ENCODE results near the gene TPPP3.

Gene TPPP3

GRCh38 chr16:67429053-67429798 lies 35.9 kb upstream of the TPPP3 start:
- Histone ChIP-seq H3K36me3 (peaks cover 7% of the 10 kb centered on the region; the same call in 1 of the 2 replicates), H3K4me3 (ENCODE audit: low read depth, low read length) (no peak overlapping the region), H3K27me3 (ENCODE audit: insufficient read depth, low read depth, severe bottlenecking) (no peaks in the 10 kb centered on the region), H3K27ac (peak overlapping the region; percentile 81), H3K9me3 (ENCODE audit: severe bottlenecking) (no peaks in the 10 kb centered on the region)
- TF ChIP-seq CTCF (IDR thresholded peaks at IDR 0.05; ENCODE audit: low read depth, low read length): no peak
- no peak for DNase-seq

GRCh38 chr16:67428146-67428731 lies 34.9 kb upstream of the TPPP3 start:
- Histone ChIP-seq H3K9me3 (ENCODE audit: severe bottlenecking) (no peaks in the 10 kb centered on the region), H3K36me3 (0 out of 2 replicates have a peak, but pooled peaks cover 3% of the 10 kb centered on the region), H3K27ac (peak overlapping the region; percentile 81), H3K27me3 (ENCODE audit: insufficient read depth, low read depth, severe bottlenecking) (no peaks in the 10 kb centered on the region), H3K4me3 (ENCODE audit: low read depth, low read length) (no peak overlapping the region)
- DNase-seq: peak; percentile 92
- peak; percentile 93 for TF ChIP-seq CTCF (IDR thresholded peaks at IDR 0.05; ENCODE audit: low read depth, low read length)

- Histone ChIP-seq H3K27ac (no peak overlapping the region), H3K9me3 (ENCODE audit: severe bottlenecking) (no peaks in the 10 kb centered on the region), H3K36me3 (no peaks in the 10 kb centered on the region), H3K27me3 (ENCODE audit: insufficient read depth, low read depth, severe bottlenecking) (no peaks in the 10 kb centered on the region), H3K4me3 (ENCODE audit: low read depth, low read length) (no peak overlapping the region)
- no peak for DNase-seq
- no peak for TF ChIP-seq CTCF (IDR thresholded peaks at IDR 0.05; ENCODE audit: low read depth, low read length)
Observed at GRCh38 chr16:67426950-67427349, 33.7 kb upstream of the TPPP3 start.

- Histone ChIP-seq H3K27ac (no peak overlapping the region), H3K27me3 (ENCODE audit: insufficient read depth, low read depth, severe bottlenecking) (no peaks in the 10 kb centered on the region), H3K9me3 (ENCODE audit: severe bottlenecking) (no peaks in the 10 kb centered on the region), H3K4me3 (ENCODE audit: low read depth, low read length) (no peak overlapping the region), H3K36me3 (no peaks in the 10 kb centered on the region)
- TF ChIP-seq CTCF (IDR thresholded peaks at IDR 0.05; ENCODE audit: low read depth, low read length): no peak
- DNase-seq: no peak
Observed at GRCh38 chr16:67426022-67426421, 32.7 kb upstream of the TPPP3 start.

GRCh38 chr16:67425580-67425979 lies 32.3 kb upstream of the TPPP3 start:
- no peak for DNase-seq
- H3K9me3 ChIP-seq (ENCODE audit: severe bottlenecking): no peaks in the 10 kb centered on the region
- H3K27ac ChIP-seq: no peak overlapping the region
- H3K36me3 ChIP-seq: no peaks in the 10 kb centered on the region
- TF ChIP-seq CTCF (IDR thresholded peaks at IDR 0.05; ENCODE audit: low read depth, low read length): no peak
- H3K27me3 ChIP-seq (ENCODE audit: insufficient read depth, low read depth, severe bottlenecking): no peaks in the 10 kb centered on the region
- H3K4me3 ChIP-seq (ENCODE audit: low read depth, low read length): no peak overlapping the region
